ENCODE results near the gene NTNG1.

The NTNG1 gene

GRCh38 chr1:107158991-107159390 is 18.2 kb downstream of the NTNG1 start:
- no peak for TF ChIP-seq SIN3A (IDR thresholded peaks at IDR 0.05; ENCODE audit: borderline replicate concordance, insufficient read depth, low read length)
- no peak for TF ChIP-seq FOXP2 (optimal IDR thresholded peaks at IDR 0.05; ENCODE audit: borderline replicate concordance, extremely low read depth, extremely low read length, insufficient read depth)
- no peak for TF ChIP-seq TAF1 (IDR thresholded peaks at IDR 0.05; ENCODE audit: borderline replicate concordance, insufficient read depth, low read length)
- no peak for TF ChIP-seq REST (IDR thresholded peaks at IDR 0.05; ENCODE audit: insufficient read depth in 1 of 2, low read depth in 2 of 2, low read length in 2 of 2)
- no peak for TF ChIP-seq POLR2AphosphoS5 (IDR thresholded peaks at IDR 0.05; ENCODE audit: low read depth, low read length)

GRCh38 chr1:107162745-107163144 is 21.9 kb downstream of the NTNG1 start:
- TF ChIP-seq TAF1 (IDR thresholded peaks at IDR 0.05; ENCODE audit: borderline replicate concordance, insufficient read depth, low read length) = no peak
- no peak for TF ChIP-seq SIN3A (IDR thresholded peaks at IDR 0.05; ENCODE audit: borderline replicate concordance, insufficient read depth, low read length)

- TF ChIP-seq SIN3A (IDR thresholded peaks at IDR 0.05; ENCODE audit: borderline replicate concordance, insufficient read depth, low read length) (no peak), FOXP2 (optimal IDR thresholded peaks at IDR 0.05; ENCODE audit: borderline replicate concordance, extremely low read depth, extremely low read length, insufficient read depth) (no peak), POLR2AphosphoS5 (IDR thresholded peaks at IDR 0.05; ENCODE audit: low read depth, low read length) (no peak), TAF1 (IDR thresholded peaks at IDR 0.05; ENCODE audit: borderline replicate concordance, insufficient read depth, low read length) (no peak), REST (IDR thresholded peaks at IDR 0.05; ENCODE audit: insufficient read depth in 1 of 2, low read depth in 2 of 2, low read length in 2 of 2) (no peak)
These were observed 28.8 kb downstream of the NTNG1 start for GRCh38 chr1:107169615-107170014.

- TF ChIP-seq TAF1 (IDR thresholded peaks at IDR 0.05; ENCODE audit: borderline replicate concordance, insufficient read depth, low read length) = no peak
- no peak for TF ChIP-seq FOXP2 (optimal IDR thresholded peaks at IDR 0.05; ENCODE audit: borderline replicate concordance, extremely low read depth, extremely low read length, insufficient read depth)
- no peak for TF ChIP-seq SIN3A (IDR thresholded peaks at IDR 0.05; ENCODE audit: borderline replicate concordance, insufficient read depth, low read length)
- no peak for TF ChIP-seq POLR2AphosphoS5 (IDR thresholded peaks at IDR 0.05; ENCODE audit: low read depth, low read length)
- TF ChIP-seq REST (IDR thresholded peaks at IDR 0.05; ENCODE audit: insufficient read depth in 1 of 2, low read depth in 2 of 2, low read length in 2 of 2) = no peak
These were observed 30.5 kb downstream of the NTNG1 start for GRCh38 chr1:107171333-107171732.

- no peak for TF ChIP-seq TAF1 (IDR thresholded peaks at IDR 0.05; ENCODE audit: borderline replicate concordance, insufficient read depth, low read length)
- TF ChIP-seq FOXP2 (optimal IDR thresholded peaks at IDR 0.05; ENCODE audit: borderline replicate concordance, extremely low read depth, extremely low read length, insufficient read depth) = no peak
- TF ChIP-seq REST (IDR thresholded peaks at IDR 0.05; ENCODE audit: insufficient read depth in 1 of 2, low read depth in 2 of 2, low read length in 2 of 2) = no peak
- no peak for TF ChIP-seq POLR2AphosphoS5 (IDR thresholded peaks at IDR 0.05; ENCODE audit: low read depth, low read length)
- TF ChIP-seq SIN3A (IDR thresholded peaks at IDR 0.05; ENCODE audit: borderline replicate concordance, insufficient read depth, low read length) = no peak
These were observed 31.8 kb downstream of the NTNG1 start for GRCh38 chr1:107172450-107173170.
